ENCODE data around the gene LTA. TPM values are rescaled to one million over a fixed set of nuclear protein-coding genes. Genes with fewer than 3 reads are reported as not detected.

LTA gene
- total RNA-seq, 1 experiment from 2014 or later, result not detected

- H3K27me3 ChIP-seq (replicated peaks; ENCODE audit: control insufficient read depth, insufficient read depth, low read length), result no peaks in the 10 kb centered on the region
- Mint-ChIP-seq H3K4me1 (ENCODE audit: low read depth, unreplicated experiment) (peaks cover 12% of the 10 kb centered on the region), H3K36me3 (ENCODE audit: insufficient read depth, unreplicated experiment) (peaks cover 35% of the 10 kb centered on the region), H3K27ac (ENCODE audit: unreplicated experiment) (peak within 1 kb of the TSS; percentile 64), H3K27me3 (ENCODE audit: insufficient read depth, unreplicated experiment) (no peaks in the 10 kb centered on the region), H3K4me3 (ENCODE audit: unreplicated experiment) (peak within 1 kb of the TSS; percentile 87), H3K9me3 (ENCODE audit: unreplicated experiment) (no peaks in the 10 kb centered on the region)
- DNase-seq, result peak; percentile 93 to 94
- TF ChIP-seq CTCF (IDR thresholded peaks at IDR 0.05; ENCODE audit: insufficient read depth in 1 of 2, low read depth in 1 of 2, low read length in 1 of 2, severe bottlenecking in 1 of 2, unreplicated experiment in 1 of 2), result peak; percentile 93 to 98
- no peaks in the 10 kb centered on the region for H3K9me3 ChIP-seq
- no peaks in the 10 kb centered on the region for H3K36me3 ChIP-seq (ENCODE audit: control insufficient read depth, insufficient read depth, low read length)
- ChIA-PET POLR2A (no interaction called here), CTCF (interaction anchor here (0.6 to 2.7 kb wide), 8 partner anchors 28 to 1093 kb away, joined by 3 to 20 read pairs (median 4); partner anchors contain the start of gene APOM)
- H3K4me1 ChIP-seq, result peaks cover 6% of the 10 kb centered on the region
- BruUV-seq (replicated peaks), result no TSS peak
- H3K4me3 ChIP-seq (ENCODE audit: low read depth, low read length), result peak within 1 kb of the TSS; percentile 44
- intact Hi-C loops (cut with micrococcal nuclease; ENCODE audit: unreplicated experiment), result loop anchor here (1.0 to 5.0 kb wide), 7 partner anchors 38 to 191 kb away; partner anchors contain the start of genes APOM, CLIC1, CSNK2B and LY6G5B
Observed at GRCh38 chr6:31546339-31546957, 25.6 kb upstream of the LTA start, which contains the start of gene ATP6V1G2. Gene ATP6V1G2 (minus strand): TSS chr6:31546608. CDS start chr6:31546559, 49 bp downstream.

- peaks cover 6% of the 10 kb centered on the region for H3K4me1 ChIP-seq
- H3K27ac Mint-ChIP-seq (ENCODE audit: unreplicated experiment), result peak within 1 kb of the TSS; percentile 64
- POLR2A ChIA-PET, result interaction anchor here (0.6 to 0.7 kb wide), 5 partner anchors 24 to 640 kb away, joined by 3 to 6 read pairs (median 3); partner anchors contain the start of gene LSM2
- peaks cover 35% of the 10 kb centered on the region for H3K36me3 Mint-ChIP-seq (ENCODE audit: insufficient read depth, unreplicated experiment)
- DNase-seq, result peak; percentile 91 to 93
- H3K9me3 Mint-ChIP-seq (ENCODE audit: unreplicated experiment), result no peaks in the 10 kb centered on the region
- no peaks in the 10 kb centered on the region for H3K27me3 Mint-ChIP-seq (ENCODE audit: insufficient read depth, unreplicated experiment)
- no peaks in the 10 kb centered on the region for H3K36me3 ChIP-seq (ENCODE audit: control insufficient read depth, insufficient read depth, low read length)
- intact Hi-C loops (cut with micrococcal nuclease; ENCODE audit: unreplicated experiment), result loop anchor here (1.0 to 5.0 kb wide), 8 partner anchors 27 to 190 kb away; partner anchors contain the start of genes APOM, CLIC1, CSNK2B and LY6G5B
- peak within 1 kb of the TSS; percentile 87 for H3K4me3 Mint-ChIP-seq (ENCODE audit: unreplicated experiment)
- CTCF ChIA-PET, result interaction anchor here (0.6 to 2.7 kb wide), 11 partner anchors 27 to 1094 kb away, joined by 3 to 20 read pairs (median 4); partner anchors contain the start of genes APOM and TNF
- no peak for TF ChIP-seq CTCF (IDR thresholded peaks at IDR 0.05; ENCODE audit: insufficient read depth in 1 of 2, low read depth in 1 of 2, low read length in 1 of 2, severe bottlenecking in 1 of 2, unreplicated experiment in 1 of 2)
- no peaks in the 10 kb centered on the region for H3K27me3 ChIP-seq (replicated peaks; ENCODE audit: control insufficient read depth, insufficient read depth, low read length)
- BruUV-seq (replicated peaks), result no TSS peak
- no peaks in the 10 kb centered on the region for H3K9me3 ChIP-seq
- H3K4me1 Mint-ChIP-seq (ENCODE audit: low read depth, unreplicated experiment), result peaks cover 12% of the 10 kb centered on the region
- peak within 1 kb of the TSS; percentile 44 for H3K4me3 ChIP-seq (ENCODE audit: low read depth, low read length)
Observed at GRCh38 chr6:31546958-31547726, 24.9 kb upstream of the LTA start, which contains the start of gene NFKBIL1. Gene NFKBIL1 (plus strand): TSS chr6:31547608. CDS start chr6:31547695, 87 bp downstream.
